Skeletal muscle tissue (tissue), 4 donors: ENCODE results near the gene NTF3. TPM values are rescaled to one million over a fixed set of nuclear protein-coding genes. Genes with fewer than 3 reads are reported as not detected.

Experiments
- H3K27ac ChIP-seq: one replicate; pipeline ENCODE4 v1.7.0; 2013; ENCODE audit warnings: mild to moderate bottlenecking, low read depth, low read length, inconsistent platforms
- H3K27me3 ChIP-seq, 3 donors: one replicate each; pipeline ENCODE4 v1.7.0; 2013; ENCODE audit warnings: low read length in 3 of 3; ENCODE audit not compliant: control insufficient read depth in 3 of 3, insufficient read depth in 3 of 3
- H3K36me3 ChIP-seq, 3 donors: one replicate each; pipeline ENCODE4 v1.7.0; 2013; ENCODE audit warnings: low read length in 3 of 3; ENCODE audit not compliant: control insufficient read depth in 3 of 3, insufficient read depth in 3 of 3
- H3K4me1 ChIP-seq, 3 donors: one replicate each; pipeline ENCODE4 v1.7.0; 2013; ENCODE audit warnings: low read length in 3 of 3, mild to moderate bottlenecking in 3 of 3; ENCODE audit not compliant: control insufficient read depth in 3 of 3, insufficient read depth in 3 of 3
- H3K4me3 ChIP-seq, 3 donors: one replicate each; pipeline ENCODE4 v1.7.0; 2013; ENCODE audit warnings: low read length in 3 of 3
- H3K9ac ChIP-seq, 3 donors: one replicate each; pipeline ENCODE4 v1.7.0; 2013; ENCODE audit warnings: low read length in 3 of 3, mild to moderate bottlenecking in 3 of 3, moderate library complexity in 2 of 3, low read depth in 1 of 3
- H3K9me3 ChIP-seq, 3 donors: one replicate each; pipeline ENCODE4 v1.7.0; 2013; ENCODE audit warnings: low read length in 3 of 3; ENCODE audit not compliant: control insufficient read depth in 3 of 3
- total RNA-seq: library from RNA; depleted of rRNA; stranded (reverse); fragments of >200 nt; gene quantifications from one replicate; pipeline ENCODE4 v1.2.3, GENCODE V29; 2014
- donor health status: Osteomylitis.

Gene NTF3
- total RNA-seq, 1 donor from 2014 or later, result 2.6 TPM

DNA sequence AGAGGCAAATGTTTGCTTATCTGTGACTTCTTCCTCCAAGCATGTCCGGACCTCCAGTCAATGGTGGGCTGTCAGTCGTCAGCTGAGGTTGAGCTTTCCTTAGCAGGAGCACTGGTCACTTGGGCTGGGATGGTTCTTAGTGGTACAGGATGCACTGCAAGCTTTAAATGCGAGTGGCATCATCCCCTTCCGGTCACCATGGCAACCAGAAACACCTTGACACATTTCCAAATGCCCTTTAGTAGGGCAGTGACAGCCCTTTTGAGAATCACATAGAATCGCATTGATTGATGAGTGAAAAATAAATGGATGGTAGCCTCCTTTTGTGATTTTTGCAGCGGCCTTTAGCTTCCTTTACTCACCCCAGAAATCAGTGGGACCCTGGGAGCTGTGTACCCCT is 24.1 kb downstream of the NTF3 start:
- Histone ChIP-seq H3K4me1 (peaks cover 5 to 7% (median 5%) of the 10 kb centered on the region in 3 donors), H3K27me3 (peaks cover 0 to 2% (median 0%) of the 10 kb centered on the region in 3 donors), H3K9ac (no peak overlapping the region), H3K9me3 (no peaks in the 10 kb centered on the region), H3K4me3 (no peak overlapping the region), H3K36me3 (no peaks in the 10 kb centered on the region), H3K27ac (no peak overlapping the region)

GRCh38 chr12:5456906-5457305 is 25.0 kb downstream of the NTF3 start:
- Histone ChIP-seq H3K27ac (peak overlapping the region; percentile 8), H3K27me3 (peaks cover 0 to 2% (median 0%) of the 10 kb centered on the region in 3 donors), H3K4me1 (peaks cover 5 to 7% (median 5%) of the 10 kb centered on the region in 3 donors), H3K9me3 (no peaks in the 10 kb centered on the region), H3K36me3 (no peaks in the 10 kb centered on the region), H3K9ac (no peak overlapping the region), H3K4me3 (no peak overlapping the region)

DNA sequence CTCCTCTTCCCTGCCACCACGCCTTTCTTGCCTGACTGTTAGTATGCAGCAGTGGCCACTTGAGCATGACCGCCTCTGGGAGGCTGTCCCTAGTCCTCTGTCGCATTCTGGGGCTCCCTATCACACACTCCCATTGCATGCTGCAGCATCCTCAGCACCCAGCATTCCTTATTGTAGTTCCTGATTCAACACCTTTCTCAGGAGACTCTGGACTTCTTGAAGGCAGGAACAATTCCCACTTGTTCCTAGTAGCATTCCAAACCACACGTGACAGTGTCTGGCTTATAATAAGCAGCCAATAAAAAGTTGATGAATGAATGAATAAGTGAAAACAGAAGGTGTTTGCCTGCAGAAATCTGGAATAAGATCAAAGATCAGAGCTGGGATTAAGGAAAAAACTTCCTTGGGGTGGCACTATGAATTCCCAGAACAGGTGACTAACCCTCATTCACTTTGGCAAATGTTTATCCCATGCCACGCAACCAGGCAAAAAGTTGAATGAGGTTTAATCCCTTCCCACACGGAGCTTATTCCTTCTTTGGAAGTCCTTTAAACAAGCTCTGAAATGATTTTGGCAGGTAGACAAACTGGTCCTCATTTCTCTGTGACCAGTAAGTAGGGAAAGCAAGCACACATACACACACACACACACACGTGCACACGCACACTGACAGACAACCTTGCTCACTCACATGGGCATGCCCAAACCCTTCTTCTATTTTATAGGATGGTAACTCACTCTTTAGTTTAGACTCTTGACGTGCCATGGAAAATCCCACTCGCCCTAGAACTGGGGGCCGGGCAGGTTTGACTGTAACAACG is 26.5 kb downstream of the NTF3 start:
- Histone ChIP-seq H3K27ac (no peak overlapping the region), H3K4me1 (peaks cover 5 to 7% (median 5%) of the 10 kb centered on the region in 3 donors), H3K9ac (no peak overlapping the region), H3K9me3 (no peaks in the 10 kb centered on the region), H3K36me3 (no peaks in the 10 kb centered on the region), H3K4me3 (no peak overlapping the region), H3K27me3 (peaks cover 0 to 2% (median 0%) of the 10 kb centered on the region in 3 donors)

GRCh38 chr12:5459051-5459782 is 27.3 kb downstream of the NTF3 start:
- H3K27me3 ChIP-seq, result peaks cover 0 to 2% (median 0%) of the 10 kb centered on the region in 3 donors
- H3K9me3 ChIP-seq, result no peaks in the 10 kb centered on the region
- H3K36me3 ChIP-seq, result no peaks in the 10 kb centered on the region
- no peak overlapping the region for H3K4me3 ChIP-seq
- no peak overlapping the region for H3K9ac ChIP-seq
- H3K27ac ChIP-seq, result no peak overlapping the region
- peaks cover 5 to 7% (median 5%) of the 10 kb centered on the region in 3 donors for H3K4me1 ChIP-seq

GRCh38 chr12:5460817-5461216 is 28.9 kb downstream of the NTF3 start:
- H3K9me3 ChIP-seq, result no peaks in the 10 kb centered on the region
- H3K36me3 ChIP-seq, result no peaks in the 10 kb centered on the region
- H3K9ac ChIP-seq, result no peak overlapping the region
- H3K4me3 ChIP-seq, result no peak overlapping the region
- peaks cover 5 to 7% (median 5%) of the 10 kb centered on the region in 3 donors for H3K4me1 ChIP-seq
- H3K27me3 ChIP-seq, result no peaks in the 10 kb centered on the region
- H3K27ac ChIP-seq, result no peak overlapping the region

DNA sequence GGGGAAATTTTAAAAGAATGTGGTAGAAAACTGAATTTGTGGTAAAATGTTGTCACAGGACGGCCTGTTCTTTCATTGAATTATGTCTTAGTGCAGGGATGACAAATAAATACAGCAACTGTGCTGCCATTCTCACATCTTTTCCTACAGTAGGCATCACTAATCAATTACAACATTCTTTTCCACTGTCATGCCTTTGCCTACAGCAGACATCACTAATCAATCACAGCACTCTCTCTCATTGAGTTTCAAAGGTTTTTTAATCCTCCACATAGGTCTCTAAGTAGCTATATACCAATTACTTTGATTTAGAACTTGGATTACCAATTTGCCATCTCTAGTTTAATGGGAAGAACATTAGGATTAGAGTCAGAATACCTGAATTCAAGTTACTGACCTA is 30.1 kb downstream of the NTF3 start:
- Histone ChIP-seq H3K27ac (no peak overlapping the region), H3K4me1 (peaks cover 1 to 6% (median 3%) of the 10 kb centered on the region in 3 donors), H3K4me3 (no peak overlapping the region), H3K9me3 (no peaks in the 10 kb centered on the region), H3K9ac (no peak overlapping the region), H3K27me3 (no peaks in the 10 kb centered on the region), H3K36me3 (no peaks in the 10 kb centered on the region)

DNA sequence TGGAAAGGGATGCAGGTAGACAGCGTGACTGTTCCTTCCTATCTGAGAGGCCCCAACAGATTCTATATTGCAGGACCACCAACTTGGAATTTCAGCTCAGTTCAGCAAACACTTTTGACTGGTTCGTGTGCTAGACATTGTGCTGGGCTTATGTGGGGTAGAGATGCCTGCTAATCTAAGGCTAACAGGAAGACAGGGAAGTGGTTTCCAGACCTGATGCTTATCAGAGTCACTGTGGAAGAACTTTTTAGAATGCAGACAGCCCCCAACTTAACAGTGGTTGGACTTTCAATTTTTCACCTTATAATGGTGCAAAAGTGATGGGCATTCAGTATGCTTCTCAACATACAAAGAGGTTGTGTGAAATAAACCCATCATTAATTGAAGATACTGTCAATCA is 32.2 kb downstream of the NTF3 start:
- Histone ChIP-seq H3K9ac (no peak overlapping the region), H3K27me3 (peaks cover 0 to 2% (median 0%) of the 10 kb centered on the region in 3 donors), H3K4me3 (no peak overlapping the region), H3K36me3 (no peaks in the 10 kb centered on the region), H3K27ac (no peak overlapping the region), H3K4me1 (peaks cover 0 to 3% (median 0%) of the 10 kb centered on the region in 3 donors), H3K9me3 (no peaks in the 10 kb centered on the region)

- Histone ChIP-seq H3K4me3 (no peak overlapping the region), H3K9me3 (no peaks in the 10 kb centered on the region), H3K27ac (no peak overlapping the region), H3K27me3 (peaks cover 0 to 2% (median 0%) of the 10 kb centered on the region in 3 donors), H3K9ac (no peak overlapping the region), H3K36me3 (no peaks in the 10 kb centered on the region), H3K4me1 (peaks cover 0 to 3% (median 0%) of the 10 kb centered on the region in 3 donors)
Measured at GRCh38 chr12:5465384-5465783, 33.5 kb downstream of the NTF3 start.

GRCh38 chr12:5466521-5466960 is 34.6 kb downstream of the NTF3 start:
- no peaks in the 10 kb centered on the region for H3K9me3 ChIP-seq
- no peak overlapping the region for H3K27ac ChIP-seq
- H3K4me1 ChIP-seq, result peaks cover 0 to 3% (median 0%) of the 10 kb centered on the region in 3 donors
- no peak overlapping the region for H3K4me3 ChIP-seq
- H3K36me3 ChIP-seq, result no peaks in the 10 kb centered on the region
- peaks cover 0 to 2% (median 0%) of the 10 kb centered on the region in 3 donors for H3K27me3 ChIP-seq
- no peak overlapping the region for H3K9ac ChIP-seq

GRCh38 chr12:5467931-5468330 is 36.0 kb downstream of the NTF3 start:
- Histone ChIP-seq H3K9ac (no peak overlapping the region), H3K27ac (no peak overlapping the region), H3K27me3 (peaks cover 0 to 2% (median 0%) of the 10 kb centered on the region in 3 donors), H3K4me3 (no peak overlapping the region), H3K9me3 (no peaks in the 10 kb centered on the region), H3K4me1 (peaks cover 0 to 3% (median 0%) of the 10 kb centered on the region in 3 donors), H3K36me3 (no peaks in the 10 kb centered on the region)
